ENCODE measurements around the gene TRIOBP. TPM values are rescaled to one million over a fixed set of nuclear protein-coding genes. Genes with fewer than 3 reads are reported as not detected.

TRIOBP gene
- total RNA-seq, 3 donors from 2014 or later (not counting 1 experiment from before 2014, with no cell fraction given) = 25.1 to 38.5 (median 25.8) TPM

DNA sequence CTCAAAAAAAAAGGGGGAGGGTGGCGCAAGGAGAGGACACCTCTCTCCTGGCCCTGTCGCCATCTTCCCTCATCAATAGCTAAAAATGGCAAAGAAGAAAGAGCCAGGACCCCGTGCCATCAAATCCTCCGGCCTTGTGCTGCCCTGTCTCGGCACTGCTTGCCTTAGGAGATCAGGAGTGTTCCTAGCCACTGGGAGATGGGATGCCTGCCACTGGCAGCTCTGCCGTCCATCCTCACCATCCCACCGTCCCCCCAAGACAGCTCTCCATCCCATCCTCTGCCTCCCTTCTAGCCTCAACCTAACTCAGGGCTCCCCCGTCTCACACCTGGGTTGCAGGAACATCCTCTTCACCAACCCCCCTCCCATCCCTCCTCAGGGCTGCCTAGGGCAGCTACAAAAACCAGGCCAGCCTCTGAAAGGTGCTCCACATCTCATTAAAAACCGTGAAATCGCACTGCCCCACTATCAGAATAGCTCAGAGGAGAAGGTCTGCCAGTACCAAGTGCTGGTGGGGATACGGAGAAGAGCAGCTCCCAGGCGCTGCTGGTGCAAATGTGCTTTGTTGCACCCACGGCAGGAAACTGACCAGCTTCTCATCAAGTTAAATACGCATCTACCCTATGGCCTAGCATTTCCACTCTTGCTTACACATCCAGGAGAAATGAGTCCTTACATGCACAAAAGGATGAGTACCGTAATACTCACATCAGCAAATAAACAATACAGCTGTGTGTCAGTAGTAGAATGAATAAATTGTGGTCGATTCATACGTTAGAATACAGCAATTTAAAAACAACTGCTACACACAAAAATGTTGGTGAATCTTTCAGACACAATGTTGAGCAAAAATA is 79.2 kb downstream of the TRIOBP start:
- intact Hi-C loops (cut with micrococcal nuclease) = no loop called here
- Histone ChIP-seq H3K27me3 (ENCODE audit: control insufficient read depth, insufficient read depth, low read length) (no peaks in the 10 kb centered on the region), H3K9me3 (ENCODE audit: control insufficient read depth, insufficient read depth, low read length) (no peaks in the 10 kb centered on the region), H3K36me3 (ENCODE audit: control insufficient read depth, insufficient read depth, low read length) (peaks cover 13% of the 10 kb centered on the region), H3K4me1 (ENCODE audit: control insufficient read depth, insufficient read depth, low read length) (peaks cover 12% of the 10 kb centered on the region), H3K4me3 (ENCODE audit: low read length) (no peak overlapping the region), H3K27ac (ENCODE audit: low read length) (no peak overlapping the region)
- DNase-seq (no peak), ATAC-seq (no peak)
- no peaks in the 10 kb centered on the region for H3K36me3 Mint-ChIP-seq
- no peak overlapping the region for H3K27ac Mint-ChIP-seq
- H3K4me1 Mint-ChIP-seq = peaks cover 0 to 5% of the 10 kb centered on the region in 2 donors
- H3K4me3 Mint-ChIP-seq = no peak overlapping the region
- TF ChIP-seq, protein P1, sequence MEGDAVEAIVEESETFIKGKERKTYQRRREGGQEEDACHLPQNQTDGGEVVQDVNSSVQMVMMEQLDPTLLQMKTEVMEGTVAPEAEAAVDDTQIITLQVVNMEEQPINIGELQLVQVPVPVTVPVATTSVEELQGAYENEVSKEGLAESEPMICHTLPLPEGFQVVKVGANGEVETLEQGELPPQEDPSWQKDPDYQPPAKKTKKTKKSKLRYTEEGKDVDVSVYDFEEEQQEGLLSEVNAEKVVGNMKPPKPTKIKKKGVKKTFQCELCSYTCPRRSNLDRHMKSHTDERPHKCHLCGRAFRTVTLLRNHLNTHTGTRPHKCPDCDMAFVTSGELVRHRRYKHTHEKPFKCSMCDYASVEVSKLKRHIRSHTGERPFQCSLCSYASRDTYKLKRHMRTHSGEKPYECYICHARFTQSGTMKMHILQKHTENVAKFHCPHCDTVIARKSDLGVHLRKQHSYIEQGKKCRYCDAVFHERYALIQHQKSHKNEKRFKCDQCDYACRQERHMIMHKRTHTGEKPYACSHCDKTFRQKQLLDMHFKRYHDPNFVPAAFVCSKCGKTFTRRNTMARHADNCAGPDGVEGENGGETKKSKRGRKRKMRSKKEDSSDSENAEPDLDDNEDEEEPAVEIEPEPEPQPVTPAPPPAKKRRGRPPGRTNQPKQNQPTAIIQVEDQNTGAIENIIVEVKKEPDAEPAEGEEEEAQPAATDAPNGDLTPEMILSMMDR (IDR thresholded peaks at IDR 0.05) = no peak
- no peaks in the 10 kb centered on the region for H3K9me3 Mint-ChIP-seq
- WGBS (ENCODE audit: insufficient coverage) = 89% methylated on average over 13 of the region's 17 CpGs
- H3K27me3 Mint-ChIP-seq (ENCODE audit: low read depth in 2 of 2) = no peaks in the 10 kb centered on the region

DNA sequence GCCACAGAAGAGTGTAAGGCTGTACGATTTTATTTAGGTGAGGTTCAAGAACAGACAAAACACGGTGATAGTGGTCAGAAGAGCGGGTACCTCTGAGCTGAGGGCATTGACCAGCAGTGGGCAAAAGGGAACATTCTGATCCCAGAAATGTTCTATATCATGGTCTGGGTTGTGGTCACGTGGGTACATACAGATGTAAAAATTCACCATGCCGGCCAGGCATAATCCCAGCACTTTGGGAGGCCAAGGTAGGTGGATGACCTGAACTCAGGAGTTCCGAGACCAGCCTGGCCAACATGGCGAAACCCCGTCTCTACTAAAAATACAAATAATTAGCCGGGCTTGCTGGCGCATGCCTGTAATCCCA is 79.8 kb downstream of the TRIOBP start:
- ATAC-seq (no peak), DNase-seq (no peak)
- intact Hi-C loops (cut with micrococcal nuclease) = no loop called here
- Histone ChIP-seq H3K4me1 (ENCODE audit: control insufficient read depth, insufficient read depth, low read length) (peaks cover 12% of the 10 kb centered on the region), H3K27me3 (ENCODE audit: control insufficient read depth, insufficient read depth, low read length) (no peaks in the 10 kb centered on the region), H3K4me3 (ENCODE audit: low read length) (no peak overlapping the region), H3K36me3 (ENCODE audit: control insufficient read depth, insufficient read depth, low read length) (peaks cover 12% of the 10 kb centered on the region), H3K9me3 (ENCODE audit: control insufficient read depth, insufficient read depth, low read length) (no peaks in the 10 kb centered on the region), H3K27ac (ENCODE audit: low read length) (no peak overlapping the region)
- Mint-ChIP-seq H3K9me3 (no peaks in the 10 kb centered on the region), H3K4me1 (peaks cover 0 to 5% of the 10 kb centered on the region in 2 donors), H3K4me3 (no peak overlapping the region), H3K27me3 (ENCODE audit: low read depth in 2 of 2) (no peaks in the 10 kb centered on the region), H3K27ac (no peak overlapping the region), H3K36me3 (no peaks in the 10 kb centered on the region)
- WGBS (ENCODE audit: insufficient coverage) = 91% methylated on average over 10 of the region's 10 CpGs
- TF ChIP-seq, protein P1 (IDR thresholded peaks at IDR 0.05) = no peak

DNA sequence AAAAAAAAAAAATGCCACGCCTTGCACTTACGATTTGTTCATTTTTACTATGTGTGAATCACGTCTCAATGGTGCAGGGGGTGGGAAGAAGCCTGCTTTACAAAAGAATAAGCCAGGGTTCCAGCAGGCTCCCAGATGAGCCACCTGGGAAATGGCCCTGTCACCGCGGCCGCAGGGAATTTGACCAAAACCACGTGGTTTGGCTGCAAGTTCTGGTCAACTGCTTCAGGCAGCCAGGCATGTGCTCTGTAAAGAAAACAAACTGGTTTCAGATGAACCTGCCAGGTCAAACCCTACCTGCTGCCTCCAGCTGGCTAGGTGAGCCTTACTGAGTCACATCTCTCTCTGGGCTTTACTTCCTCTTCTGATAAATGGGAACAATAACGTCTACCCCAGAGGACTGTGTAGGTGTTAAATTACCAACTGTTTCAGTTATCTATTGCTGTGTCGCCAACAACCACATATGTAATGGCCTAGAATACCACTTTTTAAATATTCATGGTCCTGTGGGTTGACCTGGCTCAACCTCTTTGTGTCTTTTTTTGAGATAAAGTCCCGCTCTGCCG is 80.4 kb downstream of the TRIOBP start:
- Histone ChIP-seq H3K27me3 (ENCODE audit: control insufficient read depth, insufficient read depth, low read length) (no peaks in the 10 kb centered on the region), H3K27ac (ENCODE audit: low read length) (no peak overlapping the region), H3K36me3 (ENCODE audit: control insufficient read depth, insufficient read depth, low read length) (peaks cover 12% of the 10 kb centered on the region), H3K4me3 (ENCODE audit: low read length) (no peak overlapping the region), H3K4me1 (ENCODE audit: control insufficient read depth, insufficient read depth, low read length) (peaks cover 8% of the 10 kb centered on the region), H3K9me3 (ENCODE audit: control insufficient read depth, insufficient read depth, low read length) (no peaks in the 10 kb centered on the region)
- DNase-seq = no peak
- Mint-ChIP-seq H3K9me3 (no peaks in the 10 kb centered on the region), H3K36me3 (no peaks in the 10 kb centered on the region), H3K4me1 (peaks cover 0 to 1% of the 10 kb centered on the region in 2 donors), H3K27ac (no peak overlapping the region), H3K4me3 (no peak overlapping the region), H3K27me3 (ENCODE audit: low read depth in 2 of 2) (no peaks in the 10 kb centered on the region)
- TF ChIP-seq, protein P1 (IDR thresholded peaks at IDR 0.05) = no peak
- WGBS (ENCODE audit: insufficient coverage) = 79% methylated on average over 10 of the region's 11 CpGs
- ATAC-seq = no peak
- intact Hi-C loops (cut with micrococcal nuclease) = no loop called here

All from natural killer cell (primary cell).